GM18499 (cell line): ENCODE measurements around the gene FPR1.

ENCODE experiments used
- ATAC-seq: cut with Tn5 transposase; IDR thresholded peaks from one replicate; pipeline ENCODE4 v1.9.1; 2021; ENCODE audit warnings: moderate number of reproducible peaks; ENCODE audit not compliant: insufficient read depth, unreplicated experiment

Gene FPR1

GRCh38 chr19:51751655-51752054 is at the start of gene FPR1:
Gene FPR1 (minus strand): TSS chr19:51751878. CDS start chr19:51746994, 4,884 bp downstream.
- ATAC-seq, result no peak

- ATAC-seq, result no peak
Measured at GRCh38 chr19:51800473-51801244, 49.0 kb upstream of the FPR1 start.

- ATAC-seq, result no peak
Measured at GRCh38 chr19:51799774-51800472, 48.2 kb upstream of the FPR1 start.

- ATAC-seq, result no peak
Measured at GRCh38 chr19:51799034-51799773, 47.5 kb upstream of the FPR1 start.

GRCh38 chr19:51798062-51798461 is 46.4 kb upstream of the FPR1 start:
- no peak for ATAC-seq

- ATAC-seq, result no peak
Measured at GRCh38 chr19:51797480-51797879, 45.8 kb upstream of the FPR1 start.

- ATAC-seq, result no peak
Measured at GRCh38 chr19:51796195-51796679, 44.6 kb upstream of the FPR1 start.

- ATAC-seq, result no peak
Measured at GRCh38 chr19:51794885-51795490, 43.3 kb upstream of the FPR1 start, which contains the start of gene FPR3. Gene FPR3 (plus strand): TSS chr19:51795157. CDS start chr19:51823749, 28,592 bp downstream.

GRCh38 chr19:51793994-51794393 is 42.3 kb upstream of the FPR1 start:
- no peak for ATAC-seq

- ATAC-seq, result no peak
Measured at GRCh38 chr19:51792932-51793331, 41.3 kb upstream of the FPR1 start.

GRCh38 chr19:51789061-51789795 is 37.5 kb upstream of the FPR1 start:
- ATAC-seq, result no peak

GRCh38 chr19:51788029-51788428 is 36.4 kb upstream of the FPR1 start:
- no peak for ATAC-seq

- no peak for ATAC-seq
Measured at GRCh38 chr19:51786646-51787494, 35.2 kb upstream of the FPR1 start.

GRCh38 chr19:51784922-51785690 is 33.4 kb upstream of the FPR1 start:
- no peak for ATAC-seq

GRCh38 chr19:51784109-51784785 is 32.6 kb upstream of the FPR1 start:
- ATAC-seq, result no peak

- ATAC-seq, result no peak
Measured at GRCh38 chr19:51783372-51783771, 31.7 kb upstream of the FPR1 start.

- no peak for ATAC-seq
Measured at GRCh38 chr19:51781999-51782398, 30.3 kb upstream of the FPR1 start.

- no peak for ATAC-seq
Measured at GRCh38 chr19:51780270-51780669, 28.6 kb upstream of the FPR1 start.
